Stimulated activated effector memory CD8-positive, alpha-beta T cell treated with anti-CD3 and anti-CD28 coated beads, Interleukin-12 subunit alpha, Interleukin-12 subunit beta, amount 100 ng/mL, for 72 hours (primary cell): Measurements from ENCODE around the gene UBE2L5.
A peak's percentile ranks its signal among the peaks of the same experiment; 100 is the strongest.

Experiments
- ATAC-seq: fragments of 150-1000 bp; cut with Tn5 transposase; 2 replicates; pipeline ENCODE4 v1.10.0; 2021
- DNase-seq, 2 donors: peaks; one replicate each; pipeline ENCODE4 v3.0.0; 2021 to 2022; ENCODE audit warnings: low spot score in 2 of 2
- H3K27ac Mint-ChIP-seq: one replicate; pipeline ENCODE4 v1.8.0; 2022; ENCODE audit warnings: mild to moderate bottlenecking, mixed read lengths
- H3K36me3 Mint-ChIP-seq: one replicate; pipeline ENCODE4 v1.8.0; 2022; ENCODE audit warnings: mild to moderate bottlenecking, mixed read lengths
- H3K4me1 Mint-ChIP-seq: one replicate; pipeline ENCODE4 v1.8.0; 2022; ENCODE audit warnings: mixed read lengths
- H3K4me3 Mint-ChIP-seq: one replicate; pipeline ENCODE4 v1.8.0; 2022; ENCODE audit warnings: mild to moderate bottlenecking, mixed read lengths
- H3K9me3 Mint-ChIP-seq: one replicate; pipeline ENCODE4 v1.8.0; 2022; ENCODE audit warnings: mixed read lengths

UBE2L5 gene

DNA sequence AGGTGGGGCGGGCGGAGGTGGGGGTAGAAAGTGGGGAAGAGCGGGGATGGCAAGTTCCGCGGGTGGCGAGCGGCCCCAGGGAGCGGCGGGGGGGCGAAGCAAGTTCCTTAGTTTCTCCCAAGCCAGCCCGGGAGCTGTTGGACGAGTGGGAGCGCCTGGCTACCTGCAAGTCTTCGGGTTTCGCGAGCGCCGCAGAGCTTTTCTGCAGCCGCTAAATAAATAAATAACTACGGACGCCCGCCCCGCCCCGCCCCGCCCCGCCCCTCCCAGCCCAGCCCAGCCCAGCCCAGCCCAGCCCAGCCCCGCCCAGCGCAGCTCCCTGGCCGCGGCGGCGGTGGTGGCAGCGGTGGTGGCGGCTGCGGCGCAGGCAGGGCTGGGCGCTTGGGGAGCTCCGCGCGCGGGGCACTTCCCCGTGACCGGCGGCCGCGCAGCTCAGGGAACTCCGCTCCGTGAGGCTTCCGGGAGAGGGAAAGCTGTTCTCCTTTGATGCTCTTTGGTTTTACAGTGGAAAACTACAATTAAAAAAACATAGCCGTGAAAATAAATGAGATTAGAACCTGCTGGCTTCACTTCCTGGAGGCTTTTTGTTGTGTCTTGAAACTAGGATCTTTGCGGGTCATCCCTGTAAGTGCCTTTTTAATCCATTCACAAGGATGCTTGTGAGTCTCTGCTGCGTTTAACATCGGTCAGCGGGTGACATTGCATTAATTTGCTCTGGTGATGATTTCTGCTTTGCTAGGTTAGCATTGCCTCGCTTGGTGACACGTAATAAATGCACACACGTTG, at the start of gene UBE2L5:
TSS of gene UBE2L5 (plus strand) at position 440 of the 786 bp plus-strand sequence. CDS start 5,498 bp downstream, outside the sequence.
- Mint-ChIP-seq H3K4me3 (peak within 1 kb of the TSS; percentile 77), H3K36me3 (peaks cover 12% of the 10 kb centered on the region), H3K4me1 (peaks cover 16% of the 10 kb centered on the region), H3K27ac (peak within 1 kb of the TSS; percentile 83), H3K9me3 (no peaks in the 10 kb centered on the region)
- DNase-seq = peak; percentile 69 to 79
- peak; percentile 94 for ATAC-seq

DNA sequence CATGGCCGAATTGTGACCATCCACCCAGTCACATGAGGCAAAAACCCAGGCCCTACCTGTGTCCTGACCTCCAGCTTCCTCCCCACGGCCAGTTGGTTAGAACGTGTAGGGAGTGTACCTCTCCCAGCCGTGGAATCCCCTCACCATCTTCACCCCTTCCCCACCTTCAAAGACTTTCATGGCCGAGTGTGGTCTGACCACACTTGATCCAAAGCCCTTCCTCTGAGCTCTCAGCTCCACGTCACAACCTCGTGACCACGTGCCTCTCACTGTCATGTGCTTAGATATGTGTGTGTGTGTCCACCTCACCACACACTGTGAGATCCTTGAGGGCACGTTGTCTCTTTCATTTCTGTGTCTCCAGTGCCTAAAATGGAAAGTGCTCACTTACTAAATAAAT, 48.6 kb upstream of the UBE2L5 start:
- peak in 1 of 2 donors; percentile 64 for DNase-seq
- H3K4me1 Mint-ChIP-seq = peaks cover 90% of the 10 kb centered on the region
- H3K27ac Mint-ChIP-seq = peak overlapping the region; percentile 93
- H3K36me3 Mint-ChIP-seq = peaks cover 7% of the 10 kb centered on the region
- ATAC-seq = peak; percentile 24
- peak overlapping the region; percentile 74 for H3K4me3 Mint-ChIP-seq
- no peaks in the 10 kb centered on the region for H3K9me3 Mint-ChIP-seq

DNA sequence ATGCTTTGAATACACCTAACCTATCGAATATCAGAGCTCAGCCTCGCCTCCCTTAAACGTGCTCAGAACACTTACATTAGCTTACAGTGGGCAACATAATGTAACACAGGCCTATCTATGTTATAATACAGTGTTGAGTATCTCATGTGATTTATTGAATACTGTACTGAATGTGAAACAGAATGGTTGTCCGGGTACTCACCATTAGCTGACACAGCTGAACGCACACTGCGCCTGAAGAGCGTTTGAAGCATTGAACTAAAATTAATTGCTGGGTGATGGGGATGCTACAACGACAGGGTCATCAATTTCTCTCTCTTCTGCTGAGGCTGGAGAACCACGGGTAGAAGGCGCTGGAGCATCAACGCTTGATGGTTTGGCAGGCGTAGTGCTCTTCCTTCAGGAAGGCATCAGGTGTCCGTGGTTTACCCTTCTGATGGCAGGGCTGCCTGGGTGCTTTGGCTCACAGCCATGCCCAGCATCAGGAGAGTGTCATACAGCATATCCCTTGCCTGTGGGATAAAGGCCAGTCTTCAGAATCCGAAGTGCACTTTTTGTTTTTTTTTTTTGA, 46.9 kb upstream of the UBE2L5 start:
- Mint-ChIP-seq H3K4me3 (peak overlapping the region; percentile 74), H3K27ac (peak overlapping the region; percentile 88), H3K4me1 (peaks cover 81% of the 10 kb centered on the region), H3K9me3 (no peaks in the 10 kb centered on the region), H3K36me3 (peaks cover 6% of the 10 kb centered on the region)
- DNase-seq (no peak), ATAC-seq (no peak)

DNA sequence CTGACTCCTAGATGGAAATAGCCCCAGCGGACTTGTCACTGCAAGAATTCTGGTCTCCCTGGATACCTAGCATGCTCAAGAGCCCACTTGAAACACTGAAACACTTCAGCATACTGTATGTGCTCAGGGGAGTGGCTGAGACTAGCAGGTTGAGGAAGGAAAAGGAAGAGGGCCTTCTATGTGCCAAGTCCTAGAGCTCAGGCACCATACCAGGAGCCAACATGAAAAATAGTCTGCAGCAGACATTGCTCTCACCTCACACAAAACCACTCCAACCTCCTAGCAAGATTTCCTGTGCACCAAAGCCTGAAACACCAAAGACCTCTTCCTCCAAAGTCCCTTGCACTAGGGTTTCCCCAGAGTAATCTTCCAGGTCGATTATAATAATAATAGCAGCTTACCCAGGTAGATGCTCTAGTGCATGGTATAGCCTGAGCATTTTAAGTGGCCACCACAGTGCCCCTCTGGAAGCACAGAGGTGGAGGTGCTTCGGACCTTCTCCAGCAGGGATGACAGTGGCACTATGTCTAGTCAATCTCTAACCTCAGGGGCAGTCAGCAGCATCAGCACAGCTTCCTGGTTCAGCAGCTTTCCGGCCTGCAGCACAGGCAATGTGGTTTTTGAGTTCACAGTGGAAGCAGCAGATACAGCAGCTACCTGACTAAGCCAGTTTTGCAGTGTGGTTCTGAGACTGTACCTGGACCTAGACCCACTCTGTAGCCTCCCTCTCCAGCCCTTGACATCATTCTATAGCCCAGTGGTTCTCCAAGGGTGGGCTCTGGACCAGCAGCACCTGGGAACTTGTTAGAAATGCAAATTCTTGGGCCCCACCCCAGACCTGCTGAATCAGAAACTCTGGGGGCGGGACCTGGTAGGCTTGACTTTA, 45.6 kb upstream of the UBE2L5 start:
- Mint-ChIP-seq H3K9me3 (no peaks in the 10 kb centered on the region), H3K27ac (peak overlapping the region; percentile 88), H3K36me3 (peaks cover 6% of the 10 kb centered on the region), H3K4me1 (peaks cover 69% of the 10 kb centered on the region), H3K4me3 (peak overlapping the region; percentile 74)
- peak; percentile 92 for ATAC-seq
- DNase-seq = peak; percentile 38 to 80

DNA sequence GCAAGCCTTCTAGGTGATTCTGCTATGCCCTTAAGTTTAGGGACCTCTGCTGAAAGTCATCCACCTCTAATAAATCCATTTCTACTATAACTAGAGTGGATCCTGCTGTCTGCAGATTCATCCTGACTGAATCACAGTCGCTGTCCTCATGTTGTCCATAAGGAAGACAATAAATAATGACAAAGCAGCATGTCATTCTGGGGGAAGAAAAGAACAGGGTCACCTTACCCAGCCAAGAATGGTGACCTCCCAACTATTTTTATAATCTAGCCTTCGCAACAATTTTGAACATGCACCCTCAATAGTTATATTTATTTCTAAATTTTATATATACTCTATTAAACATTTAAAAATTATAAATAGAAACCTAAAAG, 45.0 kb upstream of the UBE2L5 start:
- Mint-ChIP-seq H3K4me1 (peaks cover 62% of the 10 kb centered on the region), H3K27ac (peak overlapping the region; percentile 88)

DNA sequence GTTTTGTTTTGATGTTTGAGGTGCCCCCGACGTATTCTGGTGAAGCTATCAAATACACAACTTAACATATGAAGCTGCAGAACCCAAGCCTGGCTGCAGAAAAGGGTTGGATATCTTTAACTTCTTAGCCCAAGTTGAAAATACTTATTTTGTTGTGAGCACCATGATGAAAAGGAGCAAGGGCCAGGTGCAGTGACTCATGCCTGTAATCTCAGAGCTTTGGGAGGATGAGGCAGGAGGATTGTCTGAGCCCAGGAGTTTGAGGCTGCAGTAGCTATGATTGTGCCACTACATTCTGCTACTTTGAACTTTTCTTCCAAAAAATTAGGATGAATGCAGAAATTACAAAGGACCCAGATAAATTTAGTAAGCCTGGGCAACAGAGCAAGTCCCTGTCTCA, 44.1 kb upstream of the UBE2L5 start:
- H3K4me1 Mint-ChIP-seq = peaks cover 54% of the 10 kb centered on the region
- no peak overlapping the region for H3K4me3 Mint-ChIP-seq
- H3K36me3 Mint-ChIP-seq = peaks cover 6% of the 10 kb centered on the region
- H3K9me3 Mint-ChIP-seq = no peaks in the 10 kb centered on the region
- H3K27ac Mint-ChIP-seq = no peak overlapping the region
- no peak for ATAC-seq
- DNase-seq = no peak

More for the DNA sequence above, 45.0 kb upstream of the UBE2L5 start:
- H3K36me3 Mint-ChIP-seq = peaks cover 6% of the 10 kb centered on the region
- H3K4me3 Mint-ChIP-seq = peak overlapping the region; percentile 74
- no peaks in the 10 kb centered on the region for H3K9me3 Mint-ChIP-seq
- ATAC-seq = no peak
- DNase-seq = no peak

DNA sequence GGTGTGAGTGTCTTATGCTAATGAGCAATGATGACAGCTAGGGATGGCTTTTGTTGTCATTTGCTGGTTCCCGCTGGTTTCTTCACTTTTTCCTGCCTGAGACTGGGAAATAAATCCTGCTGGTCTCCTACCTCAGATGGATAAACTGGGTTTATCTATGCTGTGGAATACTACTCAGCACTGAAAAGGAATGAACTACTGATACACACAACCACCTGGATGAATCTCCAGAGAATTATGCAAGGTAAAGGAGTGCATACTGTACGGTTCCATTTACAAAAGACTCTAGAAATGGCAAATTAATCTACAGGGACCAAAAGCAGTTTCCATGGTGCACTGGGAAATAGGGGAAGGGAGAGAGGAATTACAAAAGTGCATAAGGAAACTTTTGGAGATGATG, 41.2 kb upstream of the UBE2L5 start:
- Mint-ChIP-seq H3K36me3 (no peaks in the 10 kb centered on the region), H3K27ac (no peak overlapping the region), H3K4me1 (peaks cover 25% of the 10 kb centered on the region), H3K4me3 (no peak overlapping the region), H3K9me3 (no peaks in the 10 kb centered on the region)
- no peak for DNase-seq
- no peak for ATAC-seq

DNA sequence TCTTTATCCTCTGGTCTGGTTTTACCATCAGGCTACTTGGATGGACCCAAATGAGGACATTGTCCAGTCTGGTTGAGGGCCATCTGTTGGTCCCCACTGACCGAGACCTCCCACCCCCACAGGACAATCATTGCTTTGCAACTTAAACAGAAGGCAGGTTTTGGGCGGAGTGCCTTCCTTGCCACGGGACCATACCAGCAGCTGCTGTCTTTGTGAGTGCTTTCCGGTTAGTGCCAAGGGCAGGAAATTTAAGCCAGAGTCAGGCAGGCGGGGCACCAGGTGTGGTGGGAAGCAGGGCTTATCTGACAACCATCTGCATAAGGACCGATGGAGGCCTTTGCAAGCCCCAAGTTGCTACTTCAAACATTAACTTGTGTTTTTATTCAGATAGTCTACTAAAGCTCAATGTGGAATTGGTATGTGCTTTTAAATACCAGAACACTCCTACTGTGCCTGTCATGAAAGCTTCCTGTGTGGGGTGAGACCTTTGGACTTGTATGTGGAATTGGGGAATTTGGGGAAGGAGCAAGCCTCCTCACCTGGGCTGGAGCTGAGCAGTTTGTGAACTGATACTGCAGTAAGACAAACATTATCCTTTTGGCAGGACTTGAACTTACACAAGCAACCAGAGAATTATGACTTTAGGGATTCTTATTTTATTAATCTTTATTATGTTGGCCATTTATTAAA, 39.3 kb upstream of the UBE2L5 start:
- ATAC-seq (no peak), DNase-seq (no peak)
- Mint-ChIP-seq H3K36me3 (no peaks in the 10 kb centered on the region), H3K4me3 (no peak overlapping the region), H3K27ac (no peak overlapping the region), H3K9me3 (no peaks in the 10 kb centered on the region), H3K4me1 (peaks cover 8% of the 10 kb centered on the region)

DNA sequence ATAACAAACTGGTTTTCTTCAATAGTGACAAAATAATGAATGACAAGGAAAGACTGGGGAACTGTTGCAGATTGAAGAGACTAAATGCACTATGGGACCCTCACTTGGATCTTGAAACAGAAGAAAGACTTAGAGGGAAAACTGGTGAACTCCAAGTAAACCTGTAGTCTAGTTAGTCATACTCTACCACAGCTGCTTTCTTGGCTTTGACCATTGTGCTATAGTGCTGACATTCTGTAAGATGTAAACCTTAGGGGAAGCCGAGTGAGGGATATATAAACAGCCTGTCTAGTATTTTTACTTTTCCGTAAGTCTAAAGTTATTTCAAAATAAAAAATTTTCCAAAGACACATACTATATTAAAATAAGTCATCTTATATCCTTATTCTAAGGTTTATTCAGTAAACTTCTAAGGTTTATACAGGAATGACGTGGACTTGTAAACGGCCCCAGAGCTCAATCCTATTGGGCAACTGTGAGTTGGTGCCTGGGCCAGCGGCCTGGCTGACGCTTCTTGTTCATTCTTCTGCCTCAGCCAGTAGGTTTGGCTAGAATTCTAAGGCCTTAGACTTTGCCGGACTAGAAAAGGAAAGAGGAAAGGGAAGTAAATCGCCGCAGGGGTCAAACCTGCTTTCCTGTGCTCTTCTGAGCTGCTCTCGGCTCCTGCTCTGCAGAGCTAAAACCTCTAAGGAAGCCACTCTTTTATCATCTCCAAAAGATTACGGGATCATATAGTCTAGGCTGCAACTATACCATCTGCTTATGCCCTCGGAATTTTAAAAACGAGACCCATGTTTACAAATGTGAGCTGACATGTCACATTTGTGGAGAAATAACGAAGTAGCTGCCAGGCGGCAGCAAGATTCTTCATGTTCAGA, 33.6 kb upstream of the UBE2L5 start:
- H3K9me3 Mint-ChIP-seq = no peaks in the 10 kb centered on the region
- no peak for ATAC-seq
- no peak overlapping the region for H3K27ac Mint-ChIP-seq
- no peaks in the 10 kb centered on the region for H3K36me3 Mint-ChIP-seq
- DNase-seq = no peak
- H3K4me1 Mint-ChIP-seq = no peaks in the 10 kb centered on the region
- H3K4me3 Mint-ChIP-seq = no peak overlapping the region

DNA sequence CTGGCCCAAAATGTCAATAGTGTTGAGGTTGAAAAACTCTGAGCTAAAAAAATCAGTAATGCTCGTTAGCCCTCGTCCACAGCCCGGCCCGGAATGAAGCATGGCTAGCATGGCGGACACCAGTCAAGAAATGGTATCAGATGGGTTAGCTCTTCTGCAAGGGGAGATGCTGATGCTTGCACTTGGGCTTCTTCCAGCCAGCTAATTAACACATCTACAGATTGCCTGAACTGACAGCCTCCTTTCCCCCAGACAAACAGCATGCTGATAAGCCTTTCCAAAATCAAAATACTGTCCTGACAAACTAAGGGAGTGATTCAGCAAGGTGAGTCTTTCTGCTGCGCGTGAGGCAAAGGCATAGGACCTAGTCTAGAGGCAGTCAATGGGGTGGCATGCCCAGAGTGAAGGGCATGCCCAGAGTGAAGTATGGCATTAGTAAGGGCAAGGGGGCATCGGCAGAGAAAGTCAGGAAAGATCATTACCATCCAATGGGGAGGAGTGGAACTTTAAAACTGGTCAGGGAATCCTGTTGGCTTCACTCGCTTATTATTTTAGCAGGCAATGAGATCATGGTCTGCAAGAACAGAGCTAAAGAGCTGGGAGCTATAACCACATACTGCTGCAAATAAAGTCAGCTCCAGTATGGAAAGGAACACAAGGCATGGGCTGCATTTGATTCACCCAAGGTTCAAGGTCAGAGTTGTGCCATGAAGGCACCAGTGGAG, 30.2 kb upstream of the UBE2L5 start:
- DNase-seq (no peak), ATAC-seq (no peak)
- Mint-ChIP-seq H3K4me1 (peaks cover 20% of the 10 kb centered on the region), H3K4me3 (no peak overlapping the region), H3K36me3 (no peaks in the 10 kb centered on the region), H3K9me3 (no peaks in the 10 kb centered on the region), H3K27ac (no peak overlapping the region)

DNA sequence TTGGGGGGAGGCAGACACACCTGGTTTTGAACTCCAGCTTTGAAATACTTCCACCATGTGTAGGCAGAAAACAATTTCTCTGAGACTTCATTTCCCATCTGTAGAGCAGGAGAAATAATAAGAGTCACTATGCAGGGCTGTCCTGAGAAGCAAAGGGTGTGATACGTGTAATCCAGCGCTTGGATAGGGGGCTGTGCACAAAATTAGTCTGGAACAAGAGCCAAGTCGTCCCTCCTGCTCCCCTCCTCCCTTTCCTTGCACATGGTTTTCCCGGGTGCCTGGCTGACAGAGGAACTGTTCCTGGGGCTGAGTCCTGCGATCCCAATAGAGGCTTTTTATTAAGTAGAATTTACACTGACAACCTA, 29.6 kb upstream of the UBE2L5 start:
- H3K36me3 Mint-ChIP-seq = no peaks in the 10 kb centered on the region
- DNase-seq = no peak
- no peak overlapping the region for H3K27ac Mint-ChIP-seq
- no peak for ATAC-seq
- H3K4me3 Mint-ChIP-seq = no peak overlapping the region
- H3K9me3 Mint-ChIP-seq = no peaks in the 10 kb centered on the region
- H3K4me1 Mint-ChIP-seq = peaks cover 20% of the 10 kb centered on the region

DNA sequence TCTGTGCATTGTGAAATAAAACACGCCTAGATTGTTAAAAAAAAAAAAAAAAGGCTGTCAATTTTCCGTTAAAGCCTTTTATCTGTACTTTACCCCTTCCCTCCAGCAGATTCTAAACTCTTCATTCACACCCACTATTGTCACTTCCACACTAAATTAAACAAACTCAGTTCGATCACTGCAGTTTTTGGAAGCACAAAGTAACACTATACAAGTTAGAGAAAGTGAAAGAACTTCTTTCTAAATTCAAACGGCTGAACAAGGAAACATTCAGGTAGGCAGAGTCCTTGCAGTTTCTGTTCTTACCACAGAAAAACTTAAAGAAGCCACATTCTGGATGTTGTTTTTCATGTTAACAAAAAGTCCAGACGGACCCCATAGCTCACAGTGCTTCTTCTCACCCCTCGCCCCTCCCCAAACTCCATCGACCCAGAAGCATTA, 27.5 kb upstream of the UBE2L5 start:
- no peaks in the 10 kb centered on the region for H3K36me3 Mint-ChIP-seq
- peak; percentile 67 for ATAC-seq
- no peaks in the 10 kb centered on the region for H3K9me3 Mint-ChIP-seq
- peak overlapping the region; percentile 89 for H3K27ac Mint-ChIP-seq
- no peak for DNase-seq
- H3K4me3 Mint-ChIP-seq = peak overlapping the region; percentile 84
- H3K4me1 Mint-ChIP-seq = peaks cover 20% of the 10 kb centered on the region

DNA sequence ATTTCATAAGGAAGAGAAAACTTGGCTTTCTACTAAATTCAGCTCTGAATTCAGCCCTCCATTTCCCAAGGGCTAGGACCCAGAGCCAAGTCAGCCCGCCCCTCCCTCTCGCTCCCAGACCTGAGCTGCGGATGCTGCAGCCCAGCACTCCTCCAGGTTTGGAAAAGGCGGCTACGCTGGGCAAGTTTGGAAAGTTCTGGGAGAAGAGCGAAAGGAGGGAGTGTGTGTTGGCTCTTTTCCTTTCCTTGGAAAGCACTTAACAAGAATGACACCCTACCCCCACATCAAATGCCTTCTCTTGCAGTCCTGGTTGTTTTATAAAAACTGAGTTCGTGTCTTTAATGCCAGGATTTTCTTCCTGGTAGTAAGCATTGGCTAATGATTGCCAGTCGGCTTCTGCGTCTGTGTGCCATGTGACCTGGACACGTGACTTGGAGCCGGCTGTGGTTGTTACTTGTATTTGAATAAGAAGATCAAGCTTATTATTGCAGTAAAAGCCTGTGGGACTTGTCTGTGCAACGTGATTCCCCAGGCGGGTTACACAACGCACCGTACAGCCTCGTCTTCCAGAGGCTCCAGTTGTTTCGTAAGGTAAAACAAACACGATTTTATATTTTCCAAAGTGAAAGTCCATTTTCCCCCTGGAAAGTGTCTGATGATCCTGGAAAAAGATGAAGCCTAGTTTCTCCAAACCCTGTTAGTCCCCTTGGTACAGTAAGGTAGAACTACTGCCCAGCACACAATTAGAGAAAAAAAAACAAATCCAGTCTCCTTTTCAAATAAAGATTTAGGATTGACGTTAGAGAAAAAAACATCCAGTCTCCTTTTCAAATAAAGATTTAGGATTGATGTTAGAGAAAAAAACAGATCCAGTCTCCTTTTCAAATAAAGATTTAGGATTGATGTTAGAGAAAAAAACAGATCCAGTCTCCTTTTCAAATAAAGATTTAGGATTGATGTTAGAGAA, 26.8 kb upstream of the UBE2L5 start:
- peak; percentile 85 for ATAC-seq
- peak overlapping the region; percentile 89 for H3K27ac Mint-ChIP-seq
- H3K36me3 Mint-ChIP-seq = no peaks in the 10 kb centered on the region
- peak overlapping the region; percentile 84 for H3K4me3 Mint-ChIP-seq
- peak in 1 of 2 donors; percentile 70 for DNase-seq
- no peaks in the 10 kb centered on the region for H3K9me3 Mint-ChIP-seq
- H3K4me1 Mint-ChIP-seq = peaks cover 20% of the 10 kb centered on the region
